ENCODE results near the gene DBI.

DNA sequence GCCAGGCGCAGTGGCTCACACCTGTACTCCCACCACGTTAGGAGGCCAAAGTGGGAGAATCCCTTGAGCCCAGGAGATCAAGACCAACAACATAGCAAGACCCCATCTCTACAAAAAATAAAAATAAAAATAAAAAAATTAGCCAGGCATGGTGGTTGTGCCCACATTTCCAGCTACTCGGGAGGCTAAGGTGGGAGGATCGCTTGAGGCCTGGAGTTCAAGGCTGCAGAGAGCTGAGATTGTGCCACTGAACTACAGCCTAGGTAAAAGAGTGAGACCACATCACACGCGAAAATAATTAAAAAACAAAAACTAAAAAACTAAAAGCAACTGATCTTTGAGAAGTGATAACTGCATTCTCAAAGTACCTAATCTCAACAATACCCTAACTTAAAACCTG lies 2.0 kb upstream of the DBI start:
- TF ChIP-seq CTCF (IDR thresholded peaks at IDR 0.05), result no peak
- TF ChIP-seq POLR2A (IDR thresholded peaks at IDR 0.05), result no peak
- TF ChIP-seq POLR2AphosphoS5 (IDR thresholded peaks at IDR 0.05), result no peak

All from prostate gland (tissue), 2 donors.